Uterus (tissue), 4 donors: ENCODE measurements around the gene CACNA1A. TPM values are rescaled to one million over a fixed set of nuclear protein-coding genes. Genes with fewer than 3 reads are reported as not detected.
"Not testable (repeated sequence)": the region's sequence is repeated elsewhere in the genome, so short reads cannot be mapped to it uniquely, and the experiment has no call there.

Experiments used
- DNase-seq, 2 donors: peaks; one replicate each; pipeline ENCODE4 v3.0.0-alpha.2; 2019 to 2020
- H3K27ac ChIP-seq, 2 donors: fragments of 200-600 bp; sonication (generic); 1 replicate in 1 of 2; 2 replicates in 1 of 2; pipeline ENCODE4 v1.5.1; 2016 to 2018
- H3K27me3 ChIP-seq, 2 donors: fragments of 200-600 bp; sonication (generic); one replicate each; pipeline ENCODE4 v1.5.1; 2018 to 2019; ENCODE audit warnings: control low read depth in 1 of 2
- H3K36me3 ChIP-seq, 2 donors: fragments of 200-600 bp; sonication (generic); one replicate each; pipeline ENCODE4 v1.5.1; 2019; ENCODE audit warnings: control low read depth in 1 of 2
- H3K4me1 ChIP-seq, 2 donors: fragments of 200-600 bp; sonication (generic); one replicate each; pipeline ENCODE4 v1.5.1; 2018 to 2019; ENCODE audit warnings: control low read depth in 1 of 2
- H3K4me3 ChIP-seq, 2 donors: fragments of 200-600 bp; sonication (generic); 1 replicate in 1 of 2; 2 replicates in 1 of 2; pipeline ENCODE4 v1.5.1; 2018 to 2019; ENCODE audit warnings: mild to moderate bottlenecking in 1 of 2
- H3K9me3 ChIP-seq, 2 donors: fragments of 200-600 bp; sonication (generic); one replicate each; pipeline ENCODE4 v1.5.1; 2019; ENCODE audit warnings: control low read depth in 1 of 2
- CTCF ChIP-seq, 4 experiments: fragments of 200-600 bp in 2 of 4; fragments of 450-650 bp in 2 of 4; sonication (generic) in 2 of 4; IDR thresholded peaks; one replicate each; pipeline ENCODE4 v1.5.1; 2016 to 2019; ENCODE audit warnings: antibody characterized with exemption in 4 of 4, mild to moderate bottlenecking in 2 of 4, moderate library complexity in 1 of 4
- POLR2A ChIP-seq, 2 donors: fragments of 450-650 bp; IDR thresholded peaks; one replicate each; pipeline ENCODE4 v1.6.1; 2016; ENCODE audit warnings: antibody characterized with exemption in 2 of 2, mild to moderate bottlenecking in 1 of 2, moderate library complexity in 1 of 2
- intact Hi-C: fragments of 100-400 bp; cut with DNase I; formaldehyde crosslinking; loops from one replicate; pipeline ENCODE4 v1.15.1; 2023; ENCODE audit warnings: low total_unique reads
- total RNA-seq, 4 donors: library from RNA; depleted of rRNA in 3 of 4; stranded (reverse); fragments of >200 nt in 3 of 4; gene quantifications; one replicate each; pipeline versions ENCODE4 v1.1.0 to v1.2.4, GENCODE V29; 2014 to 2023
- donor health status: DM: yes; HTN: yes; CAD: no.

CACNA1A gene
- total RNA-seq, 4 donors from 2014 or later, result 0.77 to 5.8 (median 0.96) TPM

GRCh38 chr19:13181747-13182388, 324.4 kb downstream of the CACNA1A start:
- Histone ChIP-seq H3K4me1 (no peaks in the 10 kb centered on the region), H3K27me3 (no peaks in the 10 kb centered on the region), H3K4me3 (no peak overlapping the region), H3K9me3 (no peaks in the 10 kb centered on the region), H3K27ac (peak overlapping the region in 1 of 2 donors; percentile 21), H3K36me3 (no peaks in the 10 kb centered on the region)
- intact Hi-C loops, result no loop called here
- peak; percentile 64 to 69 for DNase-seq
- no peak for TF ChIP-seq POLR2A (IDR thresholded peaks at IDR 0.05)
- no peak for TF ChIP-seq CTCF (IDR thresholded peaks at IDR 0.05)

GRCh38 chr19:13178291-13178690, 328.0 kb downstream of the CACNA1A start:
- DNase-seq, H3K27me3 ChIP-seq, intact Hi-C loops, H3K4me1 ChIP-seq, H3K27ac ChIP-seq, H3K9me3 ChIP-seq, H3K36me3 ChIP-seq, H3K4me3 ChIP-seq: not testable (repeated sequence)

GRCh38 chr19:13177584-13177983, 328.7 kb downstream of the CACNA1A start:
- H3K27ac ChIP-seq, H3K27me3 ChIP-seq, intact Hi-C loops, H3K36me3 ChIP-seq, H3K9me3 ChIP-seq, H3K4me1 ChIP-seq, H3K4me3 ChIP-seq, DNase-seq: not testable (repeated sequence)

- H3K4me1 ChIP-seq, result no peaks in the 10 kb centered on the region
- TF ChIP-seq CTCF (IDR thresholded peaks at IDR 0.05) (no peak), POLR2A (IDR thresholded peaks at IDR 0.05) (no peak)
Observed at GRCh38 chr19:13176345-13176744, 329.9 kb downstream of the CACNA1A start.

GRCh38 chr19:13173139-13173737, 333.0 kb downstream of the CACNA1A start:
- intact Hi-C loops, result no loop called here
- Histone ChIP-seq H3K27me3 (no peaks in the 10 kb centered on the region), H3K4me1 (no peaks in the 10 kb centered on the region), H3K27ac (peak overlapping the region; percentile 27 to 52), H3K4me3 (no peak overlapping the region), H3K36me3 (no peaks in the 10 kb centered on the region), H3K9me3 (no peaks in the 10 kb centered on the region)
- no peak for DNase-seq
- no peak for TF ChIP-seq CTCF (IDR thresholded peaks at IDR 0.05)

More at GRCh38 chr19:13176345-13176744, 329.9 kb downstream of the CACNA1A start:
- intact Hi-C loops, result no loop called here
- Histone ChIP-seq H3K27ac (no peak overlapping the region), H3K9me3 (no peaks in the 10 kb centered on the region), H3K36me3 (no peaks in the 10 kb centered on the region), H3K4me3 (no peak overlapping the region), H3K27me3 (no peaks in the 10 kb centered on the region)
- DNase-seq, result no peak

- intact Hi-C loops, result no loop called here
- TF ChIP-seq POLR2A (IDR thresholded peaks at IDR 0.05), result no peak
- TF ChIP-seq CTCF (IDR thresholded peaks at IDR 0.05), result no peak
- Histone ChIP-seq H3K27me3 (no peaks in the 10 kb centered on the region), H3K4me3 (no peak overlapping the region), H3K9me3 (no peaks in the 10 kb centered on the region), H3K27ac (peak overlapping the region; percentile 27 to 52), H3K4me1 (no peaks in the 10 kb centered on the region), H3K36me3 (no peaks in the 10 kb centered on the region)
- peak; percentile 67 to 80 for DNase-seq
Observed at GRCh38 chr19:13172346-13173138, 333.7 kb downstream of the CACNA1A start.
